Astrocyte (in vitro differentiated cells and primary cell): Measurements from ENCODE around the gene HSD17B14. TPM values are rescaled to one million over a fixed set of nuclear protein-coding genes. Genes with fewer than 3 reads are reported as not detected.

Source experiments
- DNase-seq: peaks from one replicate; pipeline ENCODE4 v3.0.0-alpha.2; 2010; ENCODE audit warnings: low read depth
- FAIRE-seq: peaks from 2 replicates; lab custom pipeline; 2011; peaks lifted over from hg19 to GRCh38; lab: Jason Lieb, UNC
- H2AFZ ChIP-seq: 2 replicates; pipeline ENCODE4 v1.6.0; 2012; ENCODE audit warnings: low read depth, low read length, inconsistent platforms
- H3K27ac ChIP-seq: 2 replicates; pipeline ENCODE4 v1.5.1; 2011; ENCODE audit warnings: low read depth, low read length, inconsistent platforms
- H3K27me3 ChIP-seq: 2 replicates; pipeline ENCODE4 v1.6.0; 2011; ENCODE audit warnings: low read length, inconsistent platforms; ENCODE audit not compliant: insufficient read depth
- H3K36me3 ChIP-seq: 2 replicates; pipeline ENCODE4 v1.5.1; 2011; ENCODE audit warnings: low read length, inconsistent platforms; ENCODE audit not compliant: insufficient read depth
- H3K4me1 ChIP-seq: 2 replicates; pipeline ENCODE4 v1.5.1; 2011; ENCODE audit warnings: low read length, inconsistent platforms; ENCODE audit not compliant: insufficient read depth
- H3K4me2 ChIP-seq: 2 replicates; pipeline ENCODE4 v1.6.0; 2012; ENCODE audit warnings: low read length, inconsistent platforms
- H3K4me3 ChIP-seq: 2 replicates; pipeline ENCODE4 v1.5.1; 2011; ENCODE audit warnings: low read depth, mild to moderate bottlenecking, low read length, inconsistent platforms; ENCODE audit not compliant: insufficient read depth
- H3K79me2 ChIP-seq: 2 replicates; pipeline ENCODE4 v1.6.0; 2012; ENCODE audit warnings: mild to moderate bottlenecking, low read length, inconsistent platforms; ENCODE audit not compliant: insufficient read depth
- H3K9ac ChIP-seq: 2 replicates; pipeline ENCODE4 v1.6.0; 2012; ENCODE audit warnings: mild to moderate bottlenecking, low read length, inconsistent platforms
- H3K9me3 ChIP-seq: 2 replicates; pipeline ENCODE4 v1.5.1; 2012; ENCODE audit warnings: low read depth, mild to moderate bottlenecking, low read length, inconsistent platforms; ENCODE audit not compliant: insufficient read depth
- H4K20me1 ChIP-seq: 2 replicates; pipeline ENCODE4 v1.6.0; 2012; ENCODE audit warnings: low read length, inconsistent platforms; ENCODE audit not compliant: insufficient read depth
- H3K27ac Mint-ChIP-seq: one replicate; pipeline ENCODE4 v1.8.0; 2021; ENCODE audit warnings: mild to moderate bottlenecking, mixed read lengths; ENCODE audit not compliant: unreplicated experiment
- H3K27me3 Mint-ChIP-seq: one replicate; pipeline ENCODE4 v1.8.0; 2021; ENCODE audit warnings: low read depth, mixed read lengths; ENCODE audit not compliant: unreplicated experiment
- H3K36me3 Mint-ChIP-seq: one replicate; pipeline ENCODE4 v1.8.0; 2021; ENCODE audit warnings: low read depth, mixed read lengths; ENCODE audit not compliant: unreplicated experiment
- H3K4me1 Mint-ChIP-seq: one replicate; pipeline ENCODE4 v1.8.0; 2021; ENCODE audit warnings: low read depth, mixed read lengths; ENCODE audit not compliant: unreplicated experiment
- H3K4me3 Mint-ChIP-seq: one replicate; pipeline ENCODE4 v1.8.0; 2021; ENCODE audit warnings: mild to moderate bottlenecking, moderate library complexity, mixed read lengths; ENCODE audit not compliant: unreplicated experiment
- H3K9me3 Mint-ChIP-seq: one replicate; pipeline ENCODE4 v1.8.0; 2021; ENCODE audit warnings: mild to moderate bottlenecking, mixed read lengths; ENCODE audit not compliant: unreplicated experiment
- EZH2 ChIP-seq: IDR thresholded peaks from 2 replicates; pipeline ENCODE4 v1.6.1; 2012; ENCODE audit warnings: mild to moderate bottlenecking, low read length, inconsistent platforms; ENCODE audit not compliant: insufficient read depth
- total RNA-seq: library from RNA; stranded (reverse); gene quantifications from 2 replicates; pipeline ENCODE4 v1.2.1, GENCODE V29; 2021
- TF ChIP-seq, protein P1 (sequence below): IDR thresholded peaks from 2 replicates; pipeline ENCODE4 v1.5.1; 2011; ENCODE audit warnings: low read depth, mild to moderate bottlenecking, inconsistent platforms, low read length, moderate library complexity; ENCODE audit not compliant: insufficient read depth

Gene HSD17B14
- total RNA-seq, 1 donor from 2014 or later = 9.7 TPM

DNA sequence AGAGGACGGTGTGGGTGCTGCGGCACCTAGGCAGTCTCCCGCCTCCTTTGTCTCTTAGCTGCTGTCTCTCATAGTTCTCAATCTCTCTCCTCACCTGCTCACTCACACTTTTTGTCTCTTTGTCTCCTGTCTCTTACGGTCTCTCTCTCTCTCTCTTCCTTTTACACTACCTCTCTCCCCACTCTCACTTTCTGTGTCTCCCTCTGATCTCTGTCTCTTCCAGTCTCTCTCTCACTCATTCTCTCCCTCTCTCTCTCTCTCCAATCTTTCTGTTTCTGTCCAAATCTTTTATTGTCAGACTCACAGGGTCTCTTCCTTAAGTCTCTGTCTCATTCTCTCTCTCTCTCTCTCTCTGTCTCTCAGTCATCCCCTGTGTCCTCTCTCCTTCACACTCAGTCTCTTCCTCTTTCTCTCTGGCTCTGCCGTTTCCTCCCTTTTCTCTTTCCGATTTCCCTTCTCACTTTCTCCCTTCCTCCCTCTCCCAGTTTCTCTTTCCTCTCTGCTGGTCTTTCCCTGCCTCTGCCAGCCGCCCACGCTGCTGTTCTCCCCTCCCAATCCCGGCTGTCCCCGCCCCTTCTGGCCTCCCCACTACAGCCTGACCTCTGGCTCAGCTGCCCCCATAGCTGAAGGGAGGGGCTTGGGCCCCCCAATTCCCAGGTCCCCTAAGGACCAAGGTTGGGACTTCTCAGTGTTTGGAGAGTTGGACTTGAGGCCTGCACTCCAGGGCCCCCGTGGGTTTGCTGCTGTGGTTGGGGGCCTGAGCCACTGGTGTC lies 32.0 kb upstream of the HSD17B14 start, which contains the start of gene PLEKHA4:
PLEKHA4 (minus strand) TSS at position 504 of the 773 bp plus-strand sequence. CDS start 997 bp downstream, outside the sequence.
- Mint-ChIP-seq H3K36me3 (peaks cover 11% of the 10 kb centered on the region), H3K27ac (peak within 1 kb of the TSS; percentile 94), H3K9me3 (no peaks in the 10 kb centered on the region), H3K4me1 (peaks cover 11% of the 10 kb centered on the region), H3K27me3 (no peaks in the 10 kb centered on the region), H3K4me3 (peak within 1 kb of the TSS; percentile 87)
- no peak for FAIRE-seq
- no peaks in the 10 kb centered on the region for H3K27me3 ChIP-seq
- H4K20me1 ChIP-seq = peaks cover 9% of the 10 kb centered on the region
- H3K27ac ChIP-seq = peak within 1 kb of the TSS; percentile 45
- peaks cover 2% of the 10 kb centered on the region for H3K36me3 ChIP-seq
- H3K9ac ChIP-seq = peak within 1 kb of the TSS; percentile 91
- peak within 1 kb of the TSS; percentile 54 for H3K4me3 ChIP-seq
- TF ChIP-seq, protein P1, sequence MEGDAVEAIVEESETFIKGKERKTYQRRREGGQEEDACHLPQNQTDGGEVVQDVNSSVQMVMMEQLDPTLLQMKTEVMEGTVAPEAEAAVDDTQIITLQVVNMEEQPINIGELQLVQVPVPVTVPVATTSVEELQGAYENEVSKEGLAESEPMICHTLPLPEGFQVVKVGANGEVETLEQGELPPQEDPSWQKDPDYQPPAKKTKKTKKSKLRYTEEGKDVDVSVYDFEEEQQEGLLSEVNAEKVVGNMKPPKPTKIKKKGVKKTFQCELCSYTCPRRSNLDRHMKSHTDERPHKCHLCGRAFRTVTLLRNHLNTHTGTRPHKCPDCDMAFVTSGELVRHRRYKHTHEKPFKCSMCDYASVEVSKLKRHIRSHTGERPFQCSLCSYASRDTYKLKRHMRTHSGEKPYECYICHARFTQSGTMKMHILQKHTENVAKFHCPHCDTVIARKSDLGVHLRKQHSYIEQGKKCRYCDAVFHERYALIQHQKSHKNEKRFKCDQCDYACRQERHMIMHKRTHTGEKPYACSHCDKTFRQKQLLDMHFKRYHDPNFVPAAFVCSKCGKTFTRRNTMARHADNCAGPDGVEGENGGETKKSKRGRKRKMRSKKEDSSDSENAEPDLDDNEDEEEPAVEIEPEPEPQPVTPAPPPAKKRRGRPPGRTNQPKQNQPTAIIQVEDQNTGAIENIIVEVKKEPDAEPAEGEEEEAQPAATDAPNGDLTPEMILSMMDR = no peak
- no peak for TF ChIP-seq EZH2
- H3K9me3 ChIP-seq = no peaks in the 10 kb centered on the region
- peaks cover 25% of the 10 kb centered on the region for H3K79me2 ChIP-seq
- peaks cover 15% of the 10 kb centered on the region for H3K4me1 ChIP-seq
- peak within 1 kb of the TSS; percentile 98 for H3K4me2 ChIP-seq
- no peak for DNase-seq
- peak within 1 kb of the TSS; percentile 82 for H2AFZ ChIP-seq

DNA sequence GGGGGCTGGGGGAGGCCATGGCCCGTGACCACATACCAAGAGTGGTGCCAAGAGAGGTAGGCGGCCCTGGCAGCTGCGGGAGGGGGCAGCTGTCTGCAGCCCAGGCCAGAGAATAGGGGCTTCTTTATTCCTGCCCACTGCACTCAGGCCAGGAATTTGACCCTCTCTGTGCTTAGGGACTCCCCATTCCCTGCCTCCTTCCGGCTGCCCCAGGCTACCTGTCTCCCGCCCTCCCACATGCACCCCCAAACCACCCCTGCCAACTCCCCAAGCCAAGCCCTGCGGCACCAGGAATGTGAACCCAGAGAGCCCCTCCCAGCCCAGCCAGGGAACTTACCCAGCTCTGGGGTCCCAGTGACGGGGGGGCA lies 31.4 kb upstream of the HSD17B14 start:
- Histone ChIP-seq H4K20me1 (peaks cover 3% of the 10 kb centered on the region), H3K27ac (peak overlapping the region; percentile 45), H3K79me2 (peaks cover 19% of the 10 kb centered on the region), H3K4me2 (peak overlapping the region; percentile 98), H3K36me3 (no peaks in the 10 kb centered on the region), H3K4me1 (peaks cover 15% of the 10 kb centered on the region), H3K9ac (peak overlapping the region; percentile 91), H3K4me3 (peak overlapping the region; percentile 54), H3K27me3 (no peaks in the 10 kb centered on the region), H3K9me3 (no peaks in the 10 kb centered on the region), H2AFZ (peak overlapping the region; percentile 82)
- no peaks in the 10 kb centered on the region for H3K27me3 Mint-ChIP-seq
- peak overlapping the region; percentile 87 for H3K4me3 Mint-ChIP-seq
- peak overlapping the region; percentile 94 for H3K27ac Mint-ChIP-seq
- FAIRE-seq (no peak), DNase-seq (no peak)
- H3K9me3 Mint-ChIP-seq = no peaks in the 10 kb centered on the region
- peaks cover 10% of the 10 kb centered on the region for H3K4me1 Mint-ChIP-seq
- peaks cover 12% of the 10 kb centered on the region for H3K36me3 Mint-ChIP-seq
- no peak for TF ChIP-seq EZH2
- TF ChIP-seq, protein P1 = no peak
